Renal cortex interstitium (tissue), 15 donors: ENCODE results near the gene PDCD5. TPM values are rescaled to one million over a fixed set of nuclear protein-coding genes. Genes with fewer than 3 reads are reported as not detected.
"Not testable (repeated sequence)": the region's sequence is repeated elsewhere in the genome, so short reads cannot be mapped to it uniquely, and the experiment has no call there.

Experiments
- DNase-seq, 11 donors: peaks; one replicate each; pipeline ENCODE4 v3.0.0-alpha.2; 2013; ENCODE audit warnings: low read depth in 9 of 11, low spot score in 4 of 11; ENCODE audit errors: extremely low read depth in 1 of 11
- long read RNA-seq, 16 experiments: transcript quantifications; one replicate each; lab custom pipeline, GENCODE V29; 2026
- polyA plus RNA-seq, 3 donors: library from polyadenylated mRNA; unstranded; fragments of 120-200 nt; gene quantifications; one replicate each; pipeline ENCODE4 v1.2.1, GENCODE V29; 2013; ENCODE audit not compliant: insufficient read length in 3 of 3

PDCD5 gene
- 100 to 1,000 TPM; 111 to 136 (median 119) TPM for polyA plus RNA-seq
- long read RNA-seq, donor 1, transcript PDCD5-207 (6 exons, 699 nt) = major isoform, 63 of 84 reads
- long read RNA-seq, donor 1, partial matches to known transcripts = 16 of 84 reads
- long read RNA-seq, donor 1, other reads (novel, unspliced or antisense) = 0 of 84 reads
- long read RNA-seq, donor 2, transcript PDCD5-207 (6 exons, 699 nt) = major isoform, 61 of 81 reads
- long read RNA-seq, donor 2, partial matches to known transcripts = 10 of 81 reads
- long read RNA-seq, donor 2, other reads (novel, unspliced or antisense) = 0 of 81 reads
- long read RNA-seq, donor 3, transcript PDCD5-207 (6 exons, 699 nt) = major isoform, 79 of 82 reads
- long read RNA-seq, donor 3, partial matches to known transcripts = 0 of 82 reads
- long read RNA-seq, donor 3, other reads (novel, unspliced or antisense) = 0 of 82 reads
- long read RNA-seq, donor 4, transcript PDCD5-207 (6 exons, 699 nt) = major isoform, 43 of 56 reads
- long read RNA-seq, donor 4, partial matches to known transcripts = 7 of 56 reads
- long read RNA-seq, donor 4, other reads (novel, unspliced or antisense) = 0 of 56 reads
- long read RNA-seq, donor 5, transcript PDCD5-207 (6 exons, 699 nt) = major isoform, 63 of 82 reads
- long read RNA-seq, donor 5, partial matches to known transcripts = 12 of 82 reads
- long read RNA-seq, donor 5, other reads (novel, unspliced or antisense) = 0 of 82 reads
- long read RNA-seq, donor 6, transcript PDCD5-207 (6 exons, 699 nt) = major isoform, 51 of 72 reads
- long read RNA-seq, donor 6, partial matches to known transcripts = 18 of 72 reads
- long read RNA-seq, donor 6, other reads (novel, unspliced or antisense) = 0 of 72 reads
- long read RNA-seq, donor 7, transcript PDCD5-207 (6 exons, 699 nt) = major isoform, 82 of 100 reads
- long read RNA-seq, donor 7, partial matches to known transcripts = 15 of 100 reads
- long read RNA-seq, donor 7, other reads (novel, unspliced or antisense) = 0 of 100 reads
- long read RNA-seq, donor 8, transcript PDCD5-203 (4 exons, 1,799 nt) = minor isoform, 9 of 175 reads
- long read RNA-seq, donor 8, transcript PDCD5-207 (6 exons, 699 nt) = major isoform, 98 of 175 reads
- long read RNA-seq, donor 8, transcript PDCD5-205 (4 exons, 480 nt) = minor isoform, 8 of 175 reads
- long read RNA-seq, donor 8, partial matches to known transcripts = 53 of 175 reads
- long read RNA-seq, donor 8, other reads (novel, unspliced or antisense) = 0 of 175 reads
- long read RNA-seq, donor 9, transcript PDCD5-207 (6 exons, 699 nt) = major isoform, 57 of 62 reads
- long read RNA-seq, donor 9, partial matches to known transcripts = 0 of 62 reads
- long read RNA-seq, donor 9, other reads (novel, unspliced or antisense) = 0 of 62 reads
- long read RNA-seq, donor 10, transcript PDCD5-207 (6 exons, 699 nt) = major isoform, 60 of 74 reads
- long read RNA-seq, donor 10, partial matches to known transcripts = 12 of 74 reads
- long read RNA-seq, donor 10, other reads (novel, unspliced or antisense) = 0 of 74 reads
- long read RNA-seq, donor 11, transcript PDCD5-207 (6 exons, 699 nt) = major isoform, 29 of 31 reads
- long read RNA-seq, donor 11, partial matches to known transcripts = 0 of 31 reads
- long read RNA-seq, donor 11, other reads (novel, unspliced or antisense) = 0 of 31 reads
- long read RNA-seq, donor 12, transcript PDCD5-207 (6 exons, 699 nt) = major isoform, 26 of 51 reads
- long read RNA-seq, donor 12, partial matches to known transcripts = 22 of 51 reads
- long read RNA-seq, donor 12, other reads (novel, unspliced or antisense) = 0 of 51 reads
- long read RNA-seq, donor 13, transcript PDCD5-203 (4 exons, 1,799 nt) = minor isoform, 5 of 155 reads
- long read RNA-seq, donor 13, transcript PDCD5-207 (6 exons, 699 nt) = major isoform, 120 of 155 reads
- long read RNA-seq, donor 13, partial matches to known transcripts = 20 of 155 reads
- long read RNA-seq, donor 13, other reads (novel, unspliced or antisense) = 0 of 155 reads
- long read RNA-seq, donor 14, transcript PDCD5-207 (6 exons, 699 nt) = major isoform, 55 of 69 reads
- long read RNA-seq, donor 14, partial matches to known transcripts = 5 of 69 reads
- long read RNA-seq, donor 14, other reads (novel, unspliced or antisense) = 0 of 69 reads
- long read RNA-seq, donor 15, transcript PDCD5-207 (6 exons, 699 nt) = major isoform, 19 of 25 reads
- long read RNA-seq, donor 15, partial matches to known transcripts = 0 of 25 reads
- long read RNA-seq, donor 15, other reads (novel, unspliced or antisense) = 0 of 25 reads
- long read RNA-seq, donor 16, transcript PDCD5-207 (6 exons, 699 nt) = major isoform, 134 of 161 reads
- long read RNA-seq, donor 16, partial matches to known transcripts = 18 of 161 reads
- long read RNA-seq, donor 16, other reads (novel, unspliced or antisense) = 0 of 161 reads

GRCh38 chr19:32580901-32581704 lies at the start of gene PDCD5:
Gene PDCD5 (plus strand): TSS chr19:32581190. CDS start chr19:32581262, 72 bp downstream.
- peak; percentile 83 to 95 (median 94) for DNase-seq

- no peak for DNase-seq
Observed at GRCh38 chr19:32532233-32532632, 48.8 kb upstream of the PDCD5 start.

- DNase-seq = no peak
Observed at GRCh38 chr19:32537580-32537979, 43.4 kb upstream of the PDCD5 start.

GRCh38 chr19:32539240-32539916 lies 41.6 kb upstream of the PDCD5 start:
- DNase-seq = no peak

GRCh38 chr19:32540621-32541020 lies 40.4 kb upstream of the PDCD5 start:
- DNase-seq = no peak

GRCh38 chr19:32541376-32541775 lies 39.6 kb upstream of the PDCD5 start:
- not testable (repeated sequence) for DNase-seq

GRCh38 chr19:32542477-32543108 lies 38.4 kb upstream of the PDCD5 start:
- no peak for DNase-seq

- DNase-seq = no peak
Observed at GRCh38 chr19:32543115-32543900, 37.7 kb upstream of the PDCD5 start.

- no peak for DNase-seq
Observed at GRCh38 chr19:32544917-32545316, 36.1 kb upstream of the PDCD5 start.

- DNase-seq = no peak
Observed at GRCh38 chr19:32550666-32551065, 30.3 kb upstream of the PDCD5 start.

GRCh38 chr19:32555786-32556185 lies 25.2 kb upstream of the PDCD5 start:
- no peak for DNase-seq

- DNase-seq = no peak
Observed at GRCh38 chr19:32558607-32559228, 22.3 kb upstream of the PDCD5 start.

- DNase-seq = no peak
Observed at GRCh38 chr19:32563761-32564160, 17.2 kb upstream of the PDCD5 start.

GRCh38 chr19:32566246-32566830 lies 14.7 kb upstream of the PDCD5 start:
- DNase-seq = no peak
